Activated CD4-positive, alpha-beta T cell treated with anti-CD3 and anti-CD28 coated beads for 36 hours (primary cell): Measurements from ENCODE around the gene LARGE1. TPM values are rescaled to one million over a fixed set of nuclear protein-coding genes. Genes with fewer than 3 reads are reported as not detected.
A peak's percentile ranks its signal among the peaks of the same experiment; 100 is the strongest.

Experiments used
- ATAC-seq: fragments of 200-7000 bp; cut with Tn5 transposase; one replicate; pipeline ENCODE4 v1.10.0; 2021; ENCODE audit warnings: mild to moderate bottlenecking, moderate library complexity
- CTCF ChIA-PET: fragments of 350-600 bp; sonication (Branson Sonifier 250); formaldehyde crosslinking; loops from one replicate; lab custom pipeline; 2021; ENCODE audit warnings: antibody characterized with exemption; lab: Charles Lee
- POLR2A ChIA-PET: fragments of 350-600 bp; sonication (Branson Sonifier 250); formaldehyde crosslinking; loops from one replicate; lab custom pipeline; 2021; ENCODE audit warnings: antibody characterized with exemption, inconsistent platforms; lab: Charles Lee
- DNase-seq: peaks from one replicate; pipeline ENCODE4 v3.0.0-alpha.2; 2020
- H3K27ac Mint-ChIP-seq: one replicate; pipeline ENCODE4 v1.8.0; 2021; ENCODE audit warnings: mixed read lengths
- H3K27me3 Mint-ChIP-seq: one replicate; pipeline ENCODE4 v1.8.0; 2021; ENCODE audit warnings: mixed read lengths
- H3K36me3 Mint-ChIP-seq: one replicate; pipeline ENCODE4 v1.8.0; 2021; ENCODE audit warnings: low read depth, mixed read lengths
- H3K4me1 Mint-ChIP-seq: one replicate; pipeline ENCODE4 v1.8.0; 2021; ENCODE audit warnings: mixed read lengths
- H3K4me3 Mint-ChIP-seq: one replicate; pipeline ENCODE4 v1.8.0; 2021; ENCODE audit warnings: mild to moderate bottlenecking, moderate library complexity, mixed read lengths
- H3K9me3 Mint-ChIP-seq: one replicate; pipeline ENCODE4 v1.8.0; 2021; ENCODE audit warnings: low read depth, mixed read lengths
- intact Hi-C, 2 experiments: fragments of 100-400 bp; cut with DNase I in 1 of 2; cut with micrococcal nuclease in 1 of 2; formaldehyde crosslinking; loops; one replicate each; pipeline versions ENCODE4 v1.14.2 to v1.15.1; 2022 to 2024; cut with DNase I, micrococcal nuclease
- total RNA-seq, 2 experiments: library from RNA; stranded (reverse); gene quantifications; one replicate each; pipeline ENCODE4 v1.2.3, GENCODE V29; 2021

LARGE1 gene
- total RNA-seq, 2 experiments from 2014 or later, result 0.39 to 0.57 TPM

DNA sequence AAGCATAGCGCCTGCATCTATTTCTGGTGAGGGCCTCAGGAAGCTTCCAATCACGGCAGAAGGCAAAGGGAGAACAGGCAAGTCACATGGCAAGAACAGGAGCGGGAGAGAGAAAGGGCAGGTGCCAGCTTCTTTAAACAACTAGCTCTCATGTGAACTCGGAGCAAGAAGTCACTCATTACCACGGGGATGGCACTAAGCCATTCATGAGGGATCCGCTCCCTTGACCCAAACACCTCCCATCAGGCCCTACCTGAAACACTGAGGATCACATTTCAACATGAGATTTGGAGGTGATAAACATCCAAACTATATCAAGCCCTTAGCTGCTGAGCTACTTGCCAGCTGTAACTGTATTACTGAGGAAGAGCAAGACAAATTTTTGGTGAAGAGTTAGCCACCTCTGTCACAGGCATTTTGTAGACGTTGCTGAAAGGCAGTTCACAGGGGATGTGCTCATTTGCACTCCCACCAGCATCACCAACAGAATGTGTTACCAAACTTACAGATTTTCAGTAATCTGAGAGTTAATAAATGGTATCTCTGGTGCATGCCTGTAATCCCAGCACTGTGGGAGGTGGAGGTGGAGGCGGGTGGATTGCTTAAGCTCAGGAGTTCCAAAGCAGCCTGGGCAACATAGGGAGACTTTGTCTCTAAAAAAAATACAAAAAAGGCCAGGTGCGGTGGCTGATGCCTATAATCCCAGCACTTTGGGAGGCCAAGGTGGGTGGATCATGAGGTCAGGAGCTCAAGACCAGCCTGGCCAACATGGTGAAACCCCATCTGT, 398.2 kb downstream of the LARGE1 start:
- DNase-seq, result no peak
- Mint-ChIP-seq H3K4me3 (no peak overlapping the region), H3K4me1 (no peaks in the 10 kb centered on the region), H3K36me3 (no peaks in the 10 kb centered on the region), H3K9me3 (peaks cover 4% of the 10 kb centered on the region), H3K27ac (no peak overlapping the region), H3K27me3 (peaks cover 2% of the 10 kb centered on the region)
- ChIA-PET CTCF (interaction anchor here (1.3 kb wide), 1 partner anchor 118 kb away, joined by 3 read pairs; no protein-coding TSS in a partner anchor), POLR2A (interaction anchor here (0.7 kb wide), 1 partner anchor 51 kb away, joined by 3 read pairs; no protein-coding TSS in a partner anchor)
- intact Hi-C loops, result loop anchor here in 1 of 2 experiments (5.0 kb wide), 1 partner anchor 585 kb away; no protein-coding TSS in a partner anchor
- no peak for ATAC-seq

DNA sequence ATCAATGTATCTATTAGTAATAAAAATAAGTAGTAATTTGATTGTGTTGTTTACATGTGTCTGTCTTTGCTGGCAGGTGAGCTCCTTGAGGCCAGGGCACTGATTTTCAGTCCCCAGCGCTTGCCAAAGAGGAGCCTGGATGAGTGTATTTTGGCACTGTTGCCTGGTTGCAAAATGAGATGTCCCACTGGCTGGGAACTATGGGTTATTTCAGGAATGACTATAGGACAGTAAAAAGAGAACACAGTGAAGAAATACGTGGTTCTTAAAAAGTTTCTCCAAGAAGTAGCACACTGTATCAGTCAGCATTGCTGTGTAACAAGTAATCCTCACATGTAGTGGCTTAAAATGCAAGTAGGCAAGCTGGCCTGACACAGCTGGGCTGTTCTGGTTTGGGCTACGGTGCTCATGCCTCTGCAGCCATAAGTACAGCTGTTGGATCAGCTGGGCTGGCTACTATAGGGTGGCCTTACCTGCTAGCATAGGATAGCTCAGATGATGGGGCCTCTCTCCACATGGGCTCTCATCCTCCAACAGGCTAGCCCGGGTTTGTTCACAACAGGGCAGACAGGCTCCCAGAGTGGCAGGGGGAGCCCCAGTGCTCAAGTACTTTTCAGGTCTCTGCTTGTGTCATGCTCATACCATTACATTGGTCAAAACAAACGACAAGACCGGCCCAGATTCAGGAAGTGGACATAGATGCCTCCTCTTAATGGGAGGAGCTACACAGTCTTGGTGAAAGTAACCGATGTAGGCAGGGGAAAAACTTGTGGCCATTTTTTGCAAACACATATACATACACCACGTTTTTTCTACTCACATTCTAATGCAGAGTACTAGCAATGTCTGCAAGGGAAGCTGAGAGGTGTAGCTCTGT, 399.1 kb downstream of the LARGE1 start:
- intact Hi-C loops, result loop anchor here in 1 of 2 experiments (5.0 kb wide), 1 partner anchor 586 kb away; no protein-coding TSS in a partner anchor
- H3K27ac Mint-ChIP-seq, result no peak overlapping the region
- CTCF ChIA-PET, result interaction anchor here (1.3 kb wide), 2 partner anchors 58 to 119 kb away, joined by 3 read pairs; no protein-coding TSS in a partner anchor
- DNase-seq, result no peak
- H3K4me1 Mint-ChIP-seq, result no peaks in the 10 kb centered on the region
- H3K27me3 Mint-ChIP-seq, result peaks cover 2% of the 10 kb centered on the region
- no peak overlapping the region for H3K4me3 Mint-ChIP-seq
- POLR2A ChIA-PET, result no interaction called here
- H3K9me3 Mint-ChIP-seq, result peaks cover 4% of the 10 kb centered on the region
- H3K36me3 Mint-ChIP-seq, result no peaks in the 10 kb centered on the region
- ATAC-seq, result no peak

DNA sequence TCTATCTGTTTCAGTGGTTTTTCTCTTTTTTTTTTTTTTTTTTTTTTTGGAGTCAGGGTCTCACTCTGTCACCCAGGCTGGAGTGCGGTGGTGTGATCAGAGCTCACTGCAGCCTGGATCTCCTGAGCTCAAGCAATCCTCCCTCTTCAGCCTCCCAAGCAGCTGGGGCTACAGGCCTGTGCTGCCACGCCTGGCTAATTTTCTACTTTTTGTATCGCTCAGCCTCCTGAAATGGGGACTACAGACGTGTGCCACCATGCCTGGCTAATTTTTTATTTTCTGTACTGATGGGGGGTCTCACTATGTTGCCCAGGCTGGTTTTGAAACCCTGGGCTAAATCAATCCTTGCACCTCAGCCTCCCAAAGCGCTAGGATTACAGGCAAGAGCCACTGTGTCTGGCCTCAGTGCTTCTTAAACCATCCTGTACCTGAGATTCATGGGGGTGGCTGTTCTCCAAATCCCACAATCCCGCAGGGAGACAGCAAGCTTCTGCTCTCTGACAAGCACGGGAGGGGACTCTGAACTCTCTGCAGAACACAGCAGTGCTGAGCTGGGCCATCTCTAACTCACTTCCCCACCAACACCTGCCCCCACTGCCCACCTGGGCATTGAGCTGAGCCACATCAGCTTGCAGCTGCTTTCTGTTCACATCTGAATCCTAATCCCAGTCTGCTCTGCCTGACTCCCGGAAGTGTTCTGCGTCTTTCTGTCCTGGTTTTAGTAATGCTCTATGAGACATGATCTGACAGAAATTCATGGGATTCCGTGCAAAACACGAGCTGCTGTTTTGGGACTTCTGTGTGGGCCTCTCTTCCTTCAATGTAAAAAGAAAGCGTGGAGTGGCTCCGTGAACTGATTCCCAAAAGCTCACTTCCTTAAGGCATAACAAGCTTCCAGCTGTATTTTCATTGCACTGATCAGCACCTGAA, 400.0 kb downstream of the LARGE1 start:
- no peaks in the 10 kb centered on the region for H3K4me1 Mint-ChIP-seq

DNA sequence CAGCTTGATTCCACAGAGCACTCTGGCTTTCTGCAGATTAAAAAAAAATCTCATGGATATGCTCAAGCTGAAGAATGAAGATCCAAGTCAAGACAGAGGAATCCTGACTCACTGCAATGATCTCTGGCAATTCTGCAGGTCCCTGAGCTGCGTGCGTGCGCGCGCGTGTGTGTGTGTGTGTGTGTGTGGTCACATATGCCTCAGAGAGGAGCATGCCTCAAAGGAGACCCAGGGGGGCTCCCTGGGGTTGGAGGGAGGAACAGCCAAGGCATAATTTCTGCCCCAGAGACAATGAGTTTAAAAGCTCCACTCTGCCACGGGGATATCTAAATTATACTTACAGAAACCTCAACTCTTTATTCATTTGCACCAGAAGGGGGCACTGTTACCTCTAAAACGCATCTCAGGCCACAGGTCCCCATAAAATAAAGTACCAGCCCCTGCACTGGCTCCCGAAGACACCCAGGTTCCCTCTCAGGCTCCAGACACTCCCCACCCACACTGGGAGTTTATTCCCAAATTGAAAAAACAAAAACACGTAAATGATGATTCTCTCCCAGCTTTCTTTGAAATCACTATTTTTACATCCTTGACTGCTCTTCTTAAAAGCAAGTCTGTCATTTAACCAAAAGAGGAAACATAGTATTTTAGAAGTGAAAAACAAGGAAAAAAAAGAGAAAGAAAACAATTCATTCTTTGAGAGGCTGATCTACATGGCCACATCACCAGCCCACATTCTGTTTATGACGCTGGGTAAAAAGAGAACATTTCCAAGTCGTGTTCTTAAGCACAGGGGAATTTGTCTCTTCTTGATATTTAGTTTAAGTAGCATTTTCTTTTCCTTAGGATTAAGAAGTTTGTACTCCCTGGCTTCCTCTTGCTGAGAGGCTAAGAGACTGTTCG, 401.0 kb downstream of the LARGE1 start:
- Mint-ChIP-seq H3K9me3 (peaks cover 4% of the 10 kb centered on the region), H3K27ac (no peak overlapping the region), H3K36me3 (no peaks in the 10 kb centered on the region), H3K4me3 (no peak overlapping the region), H3K27me3 (peaks cover 2% of the 10 kb centered on the region), H3K4me1 (no peaks in the 10 kb centered on the region)
- no peak for ATAC-seq
- DNase-seq, result peak; percentile 17
- CTCF ChIA-PET, result interaction anchor here (0.6 to 1.6 kb wide), 8 partner anchors 10 to 1505 kb away, joined by 3 to 5 read pairs (median 3); no protein-coding TSS in a partner anchor
- POLR2A ChIA-PET, result no interaction called here
- intact Hi-C loops, result loop anchor here (1.0 to 10.0 kb wide), 3 partner anchors 59 to 1505 kb away; no protein-coding TSS in a partner anchor

More for the DNA sequence above, 400.0 kb downstream of the LARGE1 start:
- no peak for DNase-seq
- CTCF ChIA-PET, result interaction anchor here (0.6 to 1.6 kb wide), 3 partner anchors 35 to 168 kb away, joined by 3 read pairs; no protein-coding TSS in a partner anchor
- Mint-ChIP-seq H3K36me3 (no peaks in the 10 kb centered on the region), H3K9me3 (peaks cover 4% of the 10 kb centered on the region), H3K4me3 (no peak overlapping the region), H3K27me3 (peaks cover 2% of the 10 kb centered on the region), H3K27ac (no peak overlapping the region)
- POLR2A ChIA-PET, result no interaction called here
- no peak for ATAC-seq
- intact Hi-C loops, result loop anchor here (1.0 to 10.0 kb wide), 4 partner anchors 59 to 1505 kb away; no protein-coding TSS in a partner anchor

DNA sequence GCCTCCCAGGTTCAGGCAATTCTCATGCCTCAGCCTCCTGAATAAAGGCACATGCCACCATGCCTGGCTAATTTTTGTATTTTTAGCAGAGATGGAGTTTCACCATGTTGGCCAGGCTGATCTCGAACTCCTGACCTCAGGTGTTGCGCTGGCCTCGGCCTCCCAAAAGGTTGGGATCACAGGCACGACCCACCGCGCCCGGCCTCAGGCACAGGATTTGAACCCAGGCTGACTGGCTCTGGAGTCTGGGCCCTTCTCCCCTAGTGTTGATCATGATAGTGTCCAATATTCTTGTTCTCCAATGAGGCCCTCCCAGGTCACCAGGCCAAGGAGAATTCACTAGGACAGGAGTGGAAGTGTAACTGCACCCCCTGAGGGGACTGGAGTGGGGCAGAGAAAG, 401.9 kb downstream of the LARGE1 start:
- Mint-ChIP-seq H3K9me3 (peaks cover 4% of the 10 kb centered on the region), H3K4me3 (no peak overlapping the region), H3K36me3 (no peaks in the 10 kb centered on the region), H3K4me1 (no peaks in the 10 kb centered on the region), H3K27ac (no peak overlapping the region), H3K27me3 (peaks cover 2% of the 10 kb centered on the region)
- CTCF ChIA-PET, result interaction anchor here (0.9 to 1.6 kb wide), 5 partner anchors 11 to 1506 kb away, joined by 3 to 4 read pairs (median 3); no protein-coding TSS in a partner anchor
- POLR2A ChIA-PET, result no interaction called here
- ATAC-seq, result no peak
- no peak for DNase-seq
- intact Hi-C loops, result loop anchor here in 1 of 2 experiments (2.0 to 10.0 kb wide), 2 partner anchors 60 to 1506 kb away; no protein-coding TSS in a partner anchor

DNA sequence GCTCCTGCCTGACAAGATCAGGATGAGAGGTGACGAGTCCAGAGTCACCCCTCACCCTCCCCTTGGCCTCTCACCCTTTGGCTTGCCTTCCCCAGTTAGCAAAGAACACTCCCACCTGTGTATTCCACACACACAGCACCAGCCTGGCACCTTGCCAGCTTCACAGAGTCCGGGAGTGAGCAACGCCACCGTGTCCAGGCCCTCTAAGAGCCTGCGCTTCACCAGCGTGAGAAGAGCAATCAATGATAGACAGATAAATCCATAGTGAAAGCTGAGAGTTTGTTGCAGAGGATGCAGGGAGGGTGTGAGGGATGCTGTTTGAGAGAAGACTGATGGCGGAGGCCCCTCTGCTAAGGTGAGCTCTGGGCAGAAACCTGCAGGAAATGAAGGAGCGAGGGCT, 404.5 kb downstream of the LARGE1 start:
- H3K9me3 Mint-ChIP-seq, result no peaks in the 10 kb centered on the region
- H3K4me3 Mint-ChIP-seq, result no peak overlapping the region
- no peak overlapping the region for H3K27ac Mint-ChIP-seq
- CTCF ChIA-PET, result no interaction called here
- DNase-seq, result no peak
- intact Hi-C loops, result loop anchor here in 1 of 2 experiments (10.0 kb wide), 1 partner anchor 1509 kb away; no protein-coding TSS in a partner anchor
- peaks cover 2% of the 10 kb centered on the region for H3K27me3 Mint-ChIP-seq
- POLR2A ChIA-PET, result no interaction called here
- no peaks in the 10 kb centered on the region for H3K4me1 Mint-ChIP-seq
- no peaks in the 10 kb centered on the region for H3K36me3 Mint-ChIP-seq
- ATAC-seq, result no peak

DNA sequence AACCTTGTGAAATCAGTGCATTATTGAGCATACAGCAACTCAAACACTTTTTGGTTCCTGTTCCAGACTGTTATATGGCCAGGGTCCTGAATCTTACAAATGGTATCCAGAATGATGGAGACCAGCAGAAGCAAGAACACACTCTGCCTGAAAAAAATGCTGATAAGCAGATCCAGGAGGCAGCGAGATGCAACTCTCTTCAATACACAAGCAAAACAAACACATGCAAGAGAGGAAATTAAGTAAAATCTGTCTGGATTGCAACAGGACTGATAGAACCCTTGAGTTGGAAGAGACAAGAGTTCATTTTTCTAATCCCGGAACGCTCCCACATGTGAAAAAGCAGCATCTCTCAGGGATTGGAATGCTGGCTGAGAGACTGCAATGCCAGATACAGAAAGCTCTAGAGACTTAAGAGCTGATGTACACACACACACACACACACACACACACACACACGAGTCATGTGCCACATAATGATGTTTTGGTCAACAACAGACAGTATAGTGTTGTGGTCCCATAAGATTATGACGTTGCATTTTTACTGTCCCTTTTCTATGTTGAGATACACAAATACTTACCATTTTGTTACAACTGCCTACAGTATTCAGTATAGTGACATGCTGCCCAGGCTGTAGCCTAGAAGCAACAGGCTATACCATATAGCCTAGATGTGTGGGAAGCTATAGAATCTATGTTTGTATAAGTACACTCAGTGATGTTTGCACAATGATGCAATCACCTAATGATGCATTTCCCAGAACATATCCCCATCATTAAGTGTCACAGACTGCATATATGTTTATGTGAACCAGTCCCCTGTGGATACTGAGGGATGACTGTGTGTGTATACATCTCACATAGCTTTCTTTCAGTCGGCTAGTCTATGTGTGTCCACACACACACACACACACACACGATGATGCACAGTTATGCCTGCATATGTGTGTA, 406.6 kb downstream of the LARGE1 start:
- Mint-ChIP-seq H3K9me3 (no peaks in the 10 kb centered on the region), H3K4me3 (no peak overlapping the region), H3K36me3 (no peaks in the 10 kb centered on the region), H3K27me3 (peaks cover 2% of the 10 kb centered on the region), H3K4me1 (no peaks in the 10 kb centered on the region), H3K27ac (no peak overlapping the region)
- DNase-seq (no peak), ATAC-seq (no peak)
- POLR2A ChIA-PET, result no interaction called here
- intact Hi-C loops, result loop anchor here in 1 of 2 experiments (10.0 kb wide), 1 partner anchor 1511 kb away; no protein-coding TSS in a partner anchor
- CTCF ChIA-PET, result interaction anchor here (0.7 kb wide), 1 partner anchor 349 kb away, joined by 3 read pairs; no protein-coding TSS in a partner anchor

DNA sequence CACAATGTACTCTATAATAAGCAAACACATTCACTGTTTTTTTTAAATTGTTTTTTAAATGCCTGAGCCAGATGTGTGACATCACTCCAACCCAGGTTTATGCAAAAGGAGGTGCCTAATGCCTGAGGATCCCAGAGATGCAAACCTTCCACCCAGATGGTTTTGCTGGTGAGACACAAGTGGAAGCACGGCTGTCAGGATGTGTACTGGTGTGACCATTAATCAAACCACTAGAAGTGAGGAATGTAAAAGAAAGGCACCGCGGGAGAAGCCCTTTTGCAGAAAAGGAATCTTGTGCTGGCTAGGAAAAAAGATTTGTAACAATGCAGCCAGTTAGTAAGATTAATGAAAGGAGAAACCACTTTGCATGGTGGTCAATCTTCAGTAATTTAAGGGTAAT, 407.4 kb downstream of the LARGE1 start:
- Mint-ChIP-seq H3K9me3 (no peaks in the 10 kb centered on the region), H3K27me3 (no peaks in the 10 kb centered on the region), H3K4me1 (no peaks in the 10 kb centered on the region), H3K4me3 (no peak overlapping the region), H3K27ac (no peak overlapping the region), H3K36me3 (no peaks in the 10 kb centered on the region)
- DNase-seq (no peak), ATAC-seq (no peak)
- intact Hi-C loops, result loop anchor here in 1 of 2 experiments (10.0 kb wide), 1 partner anchor 1512 kb away; no protein-coding TSS in a partner anchor
- POLR2A ChIA-PET, result no interaction called here
- CTCF ChIA-PET, result no interaction called here

DNA sequence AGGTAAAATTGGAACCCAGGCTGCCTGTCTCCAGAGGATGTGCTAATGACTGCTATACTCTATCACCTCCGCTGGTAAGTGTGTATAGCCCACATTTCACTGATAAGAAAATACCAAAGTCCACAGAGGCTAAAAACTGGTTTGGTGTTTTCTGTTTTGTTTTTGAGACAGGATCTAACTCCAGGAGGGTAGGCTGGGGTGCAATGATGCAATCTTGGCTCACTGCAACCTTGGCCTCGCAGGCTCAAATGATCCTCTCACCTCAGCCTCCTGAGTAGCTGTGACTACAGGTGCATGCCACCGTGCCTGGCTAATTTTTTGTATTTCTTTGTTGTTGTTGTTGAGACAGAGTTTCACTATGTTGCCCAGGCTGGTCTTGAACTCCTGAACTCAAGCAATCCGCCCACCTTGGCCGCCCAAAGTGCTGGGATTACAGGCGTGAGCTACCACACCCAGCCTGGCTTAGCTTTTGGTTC, 409.8 kb downstream of the LARGE1 start:
- ChIA-PET CTCF (no interaction called here), POLR2A (no interaction called here)
- no peak overlapping the region for H3K27ac Mint-ChIP-seq
- DNase-seq (no peak), ATAC-seq (no peak)
- no peaks in the 10 kb centered on the region for H3K4me1 Mint-ChIP-seq
- intact Hi-C loops, result loop anchor here in 1 of 2 experiments (10.0 kb wide), 1 partner anchor 1514 kb away; no protein-coding TSS in a partner anchor
- H3K9me3 Mint-ChIP-seq, result no peaks in the 10 kb centered on the region
- H3K4me3 Mint-ChIP-seq, result no peak overlapping the region
- H3K36me3 Mint-ChIP-seq, result no peaks in the 10 kb centered on the region
- no peaks in the 10 kb centered on the region for H3K27me3 Mint-ChIP-seq
